ENCODE measurements around the gene SIK2.

DNA sequence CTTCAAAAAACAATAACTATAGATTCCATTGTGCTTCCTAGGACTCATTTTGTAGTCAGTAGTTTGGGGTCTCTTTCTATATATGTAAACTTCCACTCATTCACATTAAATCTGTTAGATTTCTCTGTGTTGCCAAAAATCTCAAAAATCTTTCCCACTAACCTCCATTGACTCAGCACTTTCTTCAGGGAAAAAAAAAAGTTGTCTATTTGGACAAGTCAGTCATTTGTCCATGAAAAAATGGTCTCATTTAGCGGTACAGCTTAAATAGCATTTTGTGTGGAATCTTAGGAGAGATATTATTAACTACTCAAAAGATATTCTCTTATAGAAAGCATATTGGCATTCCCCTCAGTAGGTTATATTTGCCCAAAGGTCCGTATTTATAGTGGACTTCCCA lies 82.0 kb downstream of the SIK2 start:
- TF ChIP-seq, protein P1, sequence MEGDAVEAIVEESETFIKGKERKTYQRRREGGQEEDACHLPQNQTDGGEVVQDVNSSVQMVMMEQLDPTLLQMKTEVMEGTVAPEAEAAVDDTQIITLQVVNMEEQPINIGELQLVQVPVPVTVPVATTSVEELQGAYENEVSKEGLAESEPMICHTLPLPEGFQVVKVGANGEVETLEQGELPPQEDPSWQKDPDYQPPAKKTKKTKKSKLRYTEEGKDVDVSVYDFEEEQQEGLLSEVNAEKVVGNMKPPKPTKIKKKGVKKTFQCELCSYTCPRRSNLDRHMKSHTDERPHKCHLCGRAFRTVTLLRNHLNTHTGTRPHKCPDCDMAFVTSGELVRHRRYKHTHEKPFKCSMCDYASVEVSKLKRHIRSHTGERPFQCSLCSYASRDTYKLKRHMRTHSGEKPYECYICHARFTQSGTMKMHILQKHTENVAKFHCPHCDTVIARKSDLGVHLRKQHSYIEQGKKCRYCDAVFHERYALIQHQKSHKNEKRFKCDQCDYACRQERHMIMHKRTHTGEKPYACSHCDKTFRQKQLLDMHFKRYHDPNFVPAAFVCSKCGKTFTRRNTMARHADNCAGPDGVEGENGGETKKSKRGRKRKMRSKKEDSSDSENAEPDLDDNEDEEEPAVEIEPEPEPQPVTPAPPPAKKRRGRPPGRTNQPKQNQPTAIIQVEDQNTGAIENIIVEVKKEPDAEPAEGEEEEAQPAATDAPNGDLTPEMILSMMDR (IDR thresholded peaks at IDR 0.05; ENCODE audit: insufficient read depth, low read length), result no peak
- TF ChIP-seq, protein P2, sequence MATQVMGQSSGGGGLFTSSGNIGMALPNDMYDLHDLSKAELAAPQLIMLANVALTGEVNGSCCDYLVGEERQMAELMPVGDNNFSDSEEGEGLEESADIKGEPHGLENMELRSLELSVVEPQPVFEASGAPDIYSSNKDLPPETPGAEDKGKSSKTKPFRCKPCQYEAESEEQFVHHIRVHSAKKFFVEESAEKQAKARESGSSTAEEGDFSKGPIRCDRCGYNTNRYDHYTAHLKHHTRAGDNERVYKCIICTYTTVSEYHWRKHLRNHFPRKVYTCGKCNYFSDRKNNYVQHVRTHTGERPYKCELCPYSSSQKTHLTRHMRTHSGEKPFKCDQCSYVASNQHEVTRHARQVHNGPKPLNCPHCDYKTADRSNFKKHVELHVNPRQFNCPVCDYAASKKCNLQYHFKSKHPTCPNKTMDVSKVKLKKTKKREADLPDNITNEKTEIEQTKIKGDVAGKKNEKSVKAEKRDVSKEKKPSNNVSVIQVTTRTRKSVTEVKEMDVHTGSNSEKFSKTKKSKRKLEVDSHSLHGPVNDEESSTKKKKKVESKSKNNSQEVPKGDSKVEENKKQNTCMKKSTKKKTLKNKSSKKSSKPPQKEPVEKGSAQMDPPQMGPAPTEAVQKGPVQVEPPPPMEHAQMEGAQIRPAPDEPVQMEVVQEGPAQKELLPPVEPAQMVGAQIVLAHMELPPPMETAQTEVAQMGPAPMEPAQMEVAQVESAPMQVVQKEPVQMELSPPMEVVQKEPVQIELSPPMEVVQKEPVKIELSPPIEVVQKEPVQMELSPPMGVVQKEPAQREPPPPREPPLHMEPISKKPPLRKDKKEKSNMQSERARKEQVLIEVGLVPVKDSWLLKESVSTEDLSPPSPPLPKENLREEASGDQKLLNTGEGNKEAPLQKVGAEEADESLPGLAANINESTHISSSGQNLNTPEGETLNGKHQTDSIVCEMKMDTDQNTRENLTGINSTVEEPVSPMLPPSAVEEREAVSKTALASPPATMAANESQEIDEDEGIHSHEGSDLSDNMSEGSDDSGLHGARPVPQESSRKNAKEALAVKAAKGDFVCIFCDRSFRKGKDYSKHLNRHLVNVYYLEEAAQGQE (IDR thresholded peaks at IDR 0.05; ENCODE audit: insufficient replicate concordance, low read depth), result no peak
